Fibroblast of skin of back (primary cell): ENCODE results near the gene NDUFB3. TPM values are rescaled to one million over a fixed set of nuclear protein-coding genes. Genes with fewer than 3 reads are reported as not detected.
A peak's percentile ranks its signal among the peaks of the same experiment; 100 is the strongest.
"Not testable (repeated sequence)": the region's sequence is repeated elsewhere in the genome, so short reads cannot be mapped to it uniquely, and the experiment has no call there.

Source experiments
- DNase-seq: peaks from one replicate; pipeline ENCODE4 v3.0.0-alpha.2; 2013
- polyA plus RNA-seq, 2 experiments: library from polyadenylated mRNA; unstranded; fragments of 120-200 nt; gene quantifications; one replicate each; pipeline ENCODE4 v1.2.1, GENCODE V29; 2013; ENCODE audit not compliant: insufficient read length in 2 of 2

NDUFB3 gene
- 79.9 TPM for polyA plus RNA-seq (2013, experiment 1 of 2; ENCODE audit: insufficient read length)
- 71.2 TPM for polyA plus RNA-seq (2013, experiment 2 of 2; ENCODE audit: insufficient read length)

DNA sequence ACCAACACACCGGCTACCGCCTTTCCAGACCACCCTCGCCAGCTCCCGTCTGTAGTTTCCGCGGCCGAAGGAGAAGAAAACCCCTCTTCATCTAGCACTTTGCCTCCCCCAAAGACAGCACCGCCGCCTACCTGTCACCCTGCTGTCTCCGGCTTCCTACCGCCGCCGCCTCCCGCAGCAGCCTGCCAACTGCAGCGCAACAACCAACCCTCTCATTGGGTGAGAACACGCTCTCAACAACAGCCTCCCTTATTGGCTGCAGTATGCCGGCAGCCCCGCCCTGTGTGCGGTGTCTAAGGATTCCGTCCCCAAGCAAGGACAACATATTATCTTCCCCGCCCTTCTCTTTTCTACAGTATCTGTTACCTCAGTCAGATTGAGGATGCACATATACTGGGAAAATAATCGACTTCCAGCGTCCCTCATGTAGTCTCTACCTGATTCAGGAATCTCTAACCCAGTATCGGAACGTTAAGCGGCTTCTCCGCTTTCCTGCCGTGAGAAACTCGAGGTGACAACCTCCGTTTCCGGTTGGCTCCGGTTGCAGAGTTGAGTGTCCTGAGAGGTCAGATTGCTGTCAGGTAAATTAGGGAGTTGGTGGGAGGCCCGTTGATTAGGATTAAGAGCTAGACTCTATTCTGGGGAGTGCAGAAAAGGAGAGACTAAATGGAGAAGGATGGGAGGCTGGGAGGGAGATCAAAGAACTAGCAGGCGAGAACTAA is at the start of gene NDUFB3, which contains the start of gene HYCC2:
TSS of gene NDUFB3 (plus strand) at position 523 of the 722 bp plus-strand sequence. CDS start 6,882 bp downstream, outside the sequence.
TSS of gene HYCC2 (minus strand) at position 193 of the 722 bp plus-strand sequence. CDS start 47,662 bp downstream, outside the sequence.
- DNase-seq, result peak; percentile 91

DNA sequence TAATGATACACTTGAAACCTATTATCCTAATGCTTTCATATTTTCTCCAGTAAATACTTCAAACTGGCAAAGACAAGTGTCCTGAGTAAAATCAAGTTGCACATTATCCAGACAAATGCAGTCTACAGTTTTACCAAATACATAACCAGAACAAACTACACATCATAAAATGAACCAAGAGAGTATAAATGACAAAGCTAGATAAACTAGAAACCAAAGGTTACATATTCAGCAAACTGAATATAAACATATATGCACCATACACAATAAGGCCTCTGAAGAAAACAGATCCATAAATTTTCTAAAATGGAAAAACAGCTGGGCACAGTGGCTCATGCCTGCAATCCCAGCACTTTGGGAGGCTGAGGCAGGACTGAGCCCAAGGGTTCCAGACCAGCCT is 47.3 kb upstream of the NDUFB3 start:
- DNase-seq, result no peak

DNA sequence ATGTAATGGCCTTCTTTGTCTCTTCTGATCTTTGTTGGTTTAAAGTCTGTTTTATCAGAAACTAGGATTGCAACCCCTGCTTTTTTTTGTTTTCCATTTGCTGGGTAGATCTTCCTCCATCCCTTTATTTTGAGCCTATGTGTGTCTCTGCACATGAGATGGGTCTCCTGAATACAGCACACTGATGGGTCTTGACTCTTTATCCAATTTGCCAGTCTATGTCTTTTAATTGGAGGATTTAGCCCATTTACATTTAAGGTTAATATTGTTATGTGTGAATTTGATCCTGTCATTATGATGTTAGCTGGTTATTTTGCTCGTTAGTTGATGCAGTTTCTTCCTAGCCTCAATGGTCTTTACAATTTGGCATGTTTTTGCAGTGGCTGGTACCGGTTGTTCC is 37.4 kb upstream of the NDUFB3 start:
- DNase-seq, result not testable (repeated sequence)

DNA sequence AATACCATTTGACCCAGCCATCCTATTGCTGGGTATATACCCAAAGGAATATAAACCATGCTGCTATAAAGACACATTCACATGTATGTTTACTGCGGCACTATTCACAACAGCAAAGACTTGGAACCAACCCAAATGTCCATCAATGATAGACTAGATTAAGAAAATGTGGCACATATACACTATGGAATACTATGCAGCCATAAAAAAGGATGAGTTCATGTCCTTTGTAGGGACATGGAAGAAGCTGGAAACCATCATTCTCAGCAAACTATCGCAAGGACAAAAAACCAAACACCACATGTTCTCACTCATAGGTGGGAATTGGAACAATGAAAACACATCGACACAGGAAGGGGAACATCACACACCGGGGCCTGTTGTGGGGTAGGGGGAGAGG is 33.4 kb upstream of the NDUFB3 start:
- not testable (repeated sequence) for DNase-seq

DNA sequence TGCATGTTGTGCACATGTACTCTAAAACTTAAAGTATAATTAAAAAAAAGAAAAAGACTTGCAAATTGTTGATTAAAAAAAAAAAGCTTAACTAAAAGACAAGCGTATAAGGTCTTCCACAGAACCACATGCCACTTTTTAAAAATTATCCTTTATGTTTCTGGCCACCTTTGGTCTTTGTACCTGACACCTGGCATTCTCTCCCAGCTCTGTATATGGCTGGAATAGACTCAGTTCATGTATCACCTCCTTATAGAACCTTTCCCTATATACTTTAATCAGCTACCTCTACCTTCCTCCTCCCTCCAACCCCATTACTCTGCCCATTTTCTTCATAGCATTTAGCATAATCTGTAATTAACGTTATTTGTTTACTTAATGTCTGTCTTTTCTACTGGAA is 32.9 kb upstream of the NDUFB3 start:
- DNase-seq, result no peak

DNA sequence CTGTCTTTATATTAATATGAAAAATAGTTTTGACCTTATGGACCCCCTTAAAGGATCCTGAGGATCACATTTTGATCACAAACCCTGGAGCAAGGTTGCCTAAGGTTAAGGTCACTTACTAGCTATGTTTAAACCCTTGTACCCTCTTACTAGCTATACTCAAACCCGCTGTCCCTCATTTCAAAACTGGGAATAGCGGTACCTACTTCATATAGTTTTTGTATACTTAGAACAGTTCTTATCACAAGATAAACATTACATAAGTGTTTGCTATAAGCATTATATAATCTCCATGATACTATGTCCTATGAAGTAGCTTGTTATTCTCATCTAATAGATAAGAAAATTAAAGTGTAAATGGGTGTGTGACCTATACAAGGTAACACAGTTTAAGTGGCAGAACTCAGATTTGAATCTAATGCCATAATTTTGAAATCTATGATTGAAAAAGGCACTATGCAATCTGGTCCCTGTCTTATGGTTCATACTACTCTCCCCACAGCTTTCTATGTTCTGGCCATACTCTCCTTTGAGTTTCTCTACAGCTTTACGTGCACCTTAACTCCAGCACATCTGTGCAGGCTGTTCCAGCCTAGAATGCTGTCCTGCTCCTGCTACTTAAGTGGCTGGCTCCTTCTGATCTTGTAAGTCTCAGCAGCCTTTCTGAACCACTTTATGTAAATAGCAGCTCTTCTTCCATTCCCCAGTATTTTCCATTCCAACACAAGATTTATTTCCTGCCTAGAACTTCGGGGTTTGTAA is 30.8 kb upstream of the NDUFB3 start:
- no peak for DNase-seq

DNA sequence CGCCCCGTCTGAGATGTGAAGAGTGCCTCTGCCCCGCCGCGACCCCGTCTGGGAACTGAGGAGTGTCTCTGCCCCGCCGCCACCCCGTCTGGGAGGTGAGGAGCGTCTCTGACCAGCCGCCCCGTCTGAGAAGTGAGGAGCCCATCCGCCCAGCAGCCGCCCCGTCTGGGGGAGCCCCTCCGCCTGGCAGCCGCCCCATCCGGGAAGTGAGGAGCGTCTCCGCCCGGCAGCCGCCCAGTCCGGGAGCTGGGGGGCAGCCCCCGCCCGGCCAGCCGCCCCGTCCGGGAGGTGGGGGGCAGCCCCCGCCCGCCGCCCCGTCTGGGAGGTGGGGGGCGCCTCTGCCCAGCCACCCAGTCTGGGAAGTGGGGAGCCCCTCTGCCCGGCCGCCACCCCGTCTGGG is 29.4 kb upstream of the NDUFB3 start:
- DNase-seq, result not testable (repeated sequence)

DNA sequence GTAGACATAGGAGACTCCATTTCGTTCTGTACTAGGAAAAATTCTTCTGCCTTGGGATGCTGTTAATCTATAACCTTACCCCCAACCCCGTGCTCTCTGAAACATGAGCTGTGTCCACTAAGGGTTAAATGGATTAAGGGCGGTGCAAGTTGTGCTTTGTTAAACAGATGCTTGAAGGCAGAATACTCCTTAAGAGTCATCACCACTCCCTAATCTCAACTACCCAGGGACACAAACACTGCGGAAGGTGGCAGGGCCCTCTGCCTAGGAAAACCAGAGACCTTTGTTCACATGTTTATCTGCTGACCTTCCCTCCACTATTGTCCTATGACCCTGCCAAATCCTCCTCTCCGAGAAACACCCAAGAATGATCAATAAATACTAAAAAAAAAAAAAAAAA is 28.8 kb upstream of the NDUFB3 start:
- not testable (repeated sequence) for DNase-seq

DNA sequence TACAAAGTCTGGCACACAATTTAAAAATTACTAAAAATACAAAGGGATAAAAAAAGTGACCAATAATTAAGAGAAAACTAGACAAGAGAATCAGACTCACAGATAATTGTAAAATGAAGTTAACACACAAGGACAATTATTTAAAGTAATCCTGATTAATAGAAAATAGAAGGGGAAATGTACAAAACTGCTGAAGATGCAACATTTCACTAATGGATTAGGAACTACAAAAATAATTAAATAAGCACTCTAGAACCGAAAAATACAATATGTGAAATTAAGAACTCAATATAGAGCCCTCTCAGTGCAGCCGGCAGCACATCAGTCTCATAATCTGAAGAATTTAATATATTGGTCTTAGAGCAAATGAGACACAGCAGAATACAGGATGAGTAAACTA is 24.9 kb upstream of the NDUFB3 start:
- no peak for DNase-seq

DNA sequence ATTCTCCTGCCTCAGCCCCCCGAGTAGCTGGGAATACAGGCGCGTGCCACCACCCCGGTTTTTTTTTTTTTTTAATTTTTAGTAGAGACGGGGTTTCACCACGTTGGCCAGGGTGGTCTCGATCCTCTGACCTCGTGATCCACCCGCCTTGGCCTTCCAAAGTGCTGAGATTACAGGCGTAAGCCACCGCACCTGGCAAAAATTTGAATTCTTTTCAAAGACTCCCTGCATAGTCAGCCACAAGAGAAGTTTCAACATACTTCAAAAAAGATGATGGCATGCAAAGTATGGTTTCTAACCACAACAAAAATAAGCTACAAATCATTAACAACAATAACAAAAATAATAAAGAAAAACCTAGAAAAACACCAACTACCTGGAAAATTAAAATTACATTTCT is 22.3 kb upstream of the NDUFB3 start:
- DNase-seq, result no peak

DNA sequence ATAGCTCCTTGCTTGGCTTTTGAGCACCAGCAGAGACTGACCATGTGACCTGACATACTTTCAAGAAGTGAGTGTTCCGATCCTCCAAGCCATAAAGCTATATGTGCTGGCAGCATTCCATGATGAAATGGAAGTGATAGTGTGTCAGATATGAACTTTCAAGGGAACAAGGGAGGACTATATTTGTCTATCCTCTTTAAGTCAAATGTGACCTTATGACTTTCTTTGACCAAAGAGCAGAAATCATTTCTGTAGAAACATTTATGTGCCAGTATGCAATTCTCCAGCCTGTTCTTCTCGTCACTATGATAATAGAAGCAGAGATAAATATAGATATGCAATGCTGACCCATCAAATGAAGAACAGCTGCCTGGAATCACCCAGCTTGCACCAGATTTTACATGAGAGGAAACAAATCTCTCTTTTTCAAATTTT is 14.7 kb upstream of the NDUFB3 start:
- peak; percentile 18 for DNase-seq

DNA sequence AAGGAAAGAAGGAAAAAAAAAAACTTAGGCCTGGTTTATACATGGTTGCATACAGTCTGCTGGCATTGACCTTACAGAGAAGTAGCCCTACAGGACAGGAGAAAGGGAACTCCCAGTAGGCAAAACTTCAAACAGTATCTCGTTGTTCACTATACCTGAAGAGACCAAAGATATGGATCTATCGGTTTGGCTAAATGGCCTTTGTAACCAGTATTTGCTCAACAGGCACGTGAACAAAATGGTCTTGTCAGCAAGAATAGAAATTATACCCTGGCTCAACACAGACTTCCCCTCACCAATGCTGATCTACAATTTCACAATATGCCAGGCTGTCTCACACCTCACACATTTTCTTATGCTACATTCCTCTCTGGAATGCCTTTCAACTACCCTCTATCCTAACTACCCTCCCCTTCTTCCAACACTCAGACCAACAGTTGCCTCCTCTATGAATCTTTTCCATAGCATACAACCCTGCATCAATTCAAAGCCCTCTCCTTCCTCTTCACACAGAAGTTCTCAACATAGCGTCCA is 14.0 kb upstream of the NDUFB3 start:
- no peak for DNase-seq

DNA sequence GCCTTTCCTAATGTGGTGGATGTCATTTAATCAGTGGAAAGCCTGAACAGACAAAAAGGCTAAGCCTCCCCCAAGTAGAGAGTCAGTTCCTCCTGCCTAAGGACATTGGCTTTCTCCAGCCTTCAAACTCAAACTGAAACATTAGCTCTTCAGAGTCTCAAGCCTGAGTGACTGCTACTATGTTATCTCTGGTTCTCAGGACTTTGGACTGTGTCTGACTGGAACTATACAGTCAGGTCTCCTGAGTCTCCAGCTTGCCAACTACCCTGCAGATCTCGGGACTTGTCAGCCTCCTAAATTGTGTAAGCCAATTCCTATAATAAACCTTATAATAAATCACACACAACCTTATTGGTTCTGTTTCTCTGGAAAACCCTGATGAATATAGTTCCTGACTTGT is 12.9 kb upstream of the NDUFB3 start:
- no peak for DNase-seq

DNA sequence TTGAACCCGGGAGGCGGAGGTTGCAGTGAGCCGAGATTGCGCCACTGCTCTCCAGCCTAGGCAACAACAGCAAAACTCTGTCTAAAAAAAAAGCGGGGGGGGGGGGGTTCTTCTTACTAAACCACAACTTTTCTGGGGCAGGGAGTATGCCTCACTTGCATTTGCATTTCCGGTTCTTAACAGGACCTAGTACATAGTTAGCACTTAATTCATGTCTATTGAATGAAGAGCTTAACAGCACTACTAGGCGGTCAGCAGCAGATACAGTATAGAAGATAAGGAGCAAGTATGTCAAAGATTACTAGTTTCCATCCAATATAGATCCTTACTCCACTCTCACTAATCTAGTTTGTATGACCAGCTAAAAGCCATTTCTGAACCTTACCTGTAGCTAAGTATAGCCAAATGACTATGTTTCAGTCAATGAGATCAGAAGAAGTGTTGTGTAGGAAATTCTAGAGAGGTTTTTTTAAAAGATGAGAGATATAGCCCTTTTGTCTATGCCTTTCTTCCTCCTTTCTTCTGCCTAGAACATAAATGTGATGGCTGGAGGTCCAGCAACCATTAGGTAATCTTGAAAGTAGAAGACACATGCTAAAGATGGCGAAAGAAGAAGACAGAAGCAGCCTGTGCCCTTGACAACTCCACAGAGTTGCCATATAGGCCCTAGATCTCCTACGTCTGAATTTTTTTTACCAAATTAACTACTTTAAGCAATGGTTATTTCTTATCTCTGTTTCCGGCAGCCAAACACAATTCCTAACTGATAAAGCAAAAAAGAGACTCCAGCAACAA is 11.6 kb upstream of the NDUFB3 start:
- no peak for DNase-seq

DNA sequence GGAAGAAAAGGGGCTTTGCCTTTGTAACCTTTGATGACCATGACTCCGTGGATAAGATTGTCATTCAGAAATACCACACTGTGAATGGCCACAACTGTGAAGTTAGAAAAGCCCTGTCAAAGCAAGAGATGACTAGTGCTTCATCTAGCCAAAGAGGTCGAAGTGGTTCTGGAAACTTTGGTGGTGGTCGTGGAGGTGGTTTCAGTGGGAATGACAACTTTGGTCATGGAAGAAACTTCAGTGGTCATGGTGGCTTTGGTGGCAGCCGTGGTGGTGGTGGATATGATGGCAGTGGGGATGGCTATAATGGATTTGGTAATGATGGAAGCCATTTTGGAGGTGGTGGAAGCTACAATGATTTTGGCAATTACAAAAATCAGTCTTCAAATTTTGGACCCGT is 8.3 kb upstream of the NDUFB3 start:
- not testable (repeated sequence) for DNase-seq

DNA sequence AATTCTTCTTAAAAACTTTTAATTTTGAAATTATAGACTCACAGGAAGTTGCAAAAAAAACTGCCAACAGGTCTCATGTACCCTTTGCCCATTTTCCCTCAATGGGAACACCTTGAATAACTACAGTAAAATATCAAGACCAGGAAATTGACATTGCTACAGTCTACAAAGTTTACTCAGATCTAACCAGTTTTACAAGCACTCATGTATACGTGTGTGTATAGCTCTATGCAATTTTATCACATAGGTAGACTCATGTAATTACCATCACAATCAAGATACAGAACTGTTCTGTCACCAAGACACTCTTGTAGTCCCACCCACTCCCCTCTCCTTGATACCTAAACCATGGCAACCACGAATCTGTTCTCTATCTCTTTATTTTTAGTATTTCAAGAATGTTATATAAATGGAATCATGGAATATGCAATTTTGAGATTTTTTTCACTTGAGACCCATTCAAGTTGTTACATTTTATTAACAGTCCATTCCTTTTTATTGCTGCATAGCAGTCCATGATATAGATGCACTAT is 6.9 kb upstream of the NDUFB3 start:
- no peak for DNase-seq

DNA sequence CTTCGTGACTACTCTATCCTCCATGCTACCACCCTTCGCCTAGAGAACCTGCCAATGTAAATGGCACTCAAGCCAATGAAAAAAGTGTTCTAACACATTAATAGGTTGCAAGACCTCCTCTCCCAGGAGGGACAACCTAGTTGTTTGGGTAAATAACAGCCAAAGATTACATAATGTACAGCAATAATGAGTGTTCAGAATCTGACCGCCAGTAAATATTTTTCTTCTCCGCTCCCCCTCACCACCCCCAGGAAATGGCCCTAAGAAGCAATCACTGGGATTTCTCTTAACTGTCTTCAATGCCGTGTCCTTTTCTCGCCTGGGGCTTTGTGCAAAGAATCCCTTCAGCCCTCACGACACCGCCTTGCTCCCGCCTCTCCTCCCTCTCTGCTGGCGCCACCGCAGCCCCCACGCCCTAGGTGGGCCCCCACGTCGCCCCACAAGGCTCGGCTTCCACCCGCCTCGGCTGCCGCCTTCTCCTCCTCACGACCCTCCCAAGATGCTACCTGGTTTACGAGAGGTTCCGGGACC is 788 bp upstream of the NDUFB3 start:
- DNase-seq, result peak; percentile 6

DNA sequence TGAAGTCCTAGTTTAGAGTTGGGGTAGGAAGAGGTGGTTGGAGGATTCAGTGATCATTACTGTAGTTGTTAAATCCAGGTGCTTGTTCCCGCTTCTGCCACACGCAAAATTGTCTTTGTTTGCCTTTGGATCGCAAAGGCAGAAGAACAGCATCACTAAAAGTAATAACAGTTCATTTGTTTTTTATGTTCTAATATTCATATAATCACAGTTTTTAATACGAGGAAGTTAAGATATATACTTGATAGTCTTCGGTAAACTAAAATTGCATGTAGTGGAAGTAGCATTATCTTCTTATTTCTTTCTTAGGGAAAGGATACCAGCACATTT is 365 bp downstream of the NDUFB3 start:
- no peak for DNase-seq

DNA sequence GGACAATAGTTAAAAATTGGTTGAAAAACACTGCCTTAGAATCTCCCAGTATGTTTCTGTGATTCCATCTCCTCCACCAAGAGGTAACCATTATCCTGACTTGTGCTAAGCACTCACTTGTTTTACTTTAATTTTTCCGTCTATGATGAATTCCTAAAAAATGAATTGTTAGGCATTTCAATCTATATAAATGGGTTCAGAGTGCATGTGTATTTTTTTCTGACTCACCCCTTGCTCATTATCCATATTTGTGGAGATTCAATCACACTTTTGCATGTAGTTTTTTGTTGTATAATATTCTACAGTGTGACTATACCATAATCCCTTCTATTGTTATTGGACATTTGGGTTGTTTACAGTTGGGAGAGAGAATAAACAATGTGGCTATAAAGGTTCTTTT is 1.3 kb downstream of the NDUFB3 start:
- DNase-seq, result no peak

DNA sequence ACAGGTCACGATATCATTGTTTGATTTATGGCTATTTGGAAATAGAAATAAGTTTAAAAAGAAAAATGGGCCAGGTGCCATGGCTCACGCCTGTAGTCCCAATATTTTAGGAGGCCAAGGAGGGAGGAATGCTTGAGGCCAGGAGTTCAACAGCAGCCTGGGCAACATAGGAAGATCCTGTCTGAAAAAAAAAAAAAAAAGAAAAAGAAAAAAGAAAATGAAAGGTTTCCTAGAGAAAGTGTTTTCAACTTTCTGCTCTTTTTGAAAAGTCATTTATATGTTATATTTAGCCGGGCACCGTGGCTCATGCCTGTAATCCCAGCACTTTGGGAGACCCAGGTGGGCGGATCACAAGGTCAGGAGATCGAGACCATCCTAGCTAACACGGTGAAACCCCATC is 3.2 kb downstream of the NDUFB3 start:
- DNase-seq, result no peak

DNA sequence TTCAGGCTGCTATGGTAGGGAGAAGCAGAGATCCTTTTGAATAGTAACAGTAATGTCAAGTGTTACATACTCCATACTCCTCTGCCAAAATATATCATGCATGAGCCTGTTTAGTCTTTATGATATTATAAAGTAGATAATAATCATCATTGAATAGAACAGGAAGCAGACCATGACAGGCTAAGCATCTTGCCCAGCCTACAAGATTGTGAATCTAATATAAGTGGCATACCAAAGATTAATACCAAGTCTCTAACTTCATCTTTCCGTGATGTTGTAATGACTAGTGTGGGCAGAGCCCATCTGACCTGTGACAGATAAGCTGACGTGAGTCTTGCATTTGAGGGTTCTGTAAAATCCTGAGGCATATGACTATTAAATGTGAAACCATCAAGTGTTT is 13.1 kb downstream of the NDUFB3 start:
- no peak for DNase-seq

DNA sequence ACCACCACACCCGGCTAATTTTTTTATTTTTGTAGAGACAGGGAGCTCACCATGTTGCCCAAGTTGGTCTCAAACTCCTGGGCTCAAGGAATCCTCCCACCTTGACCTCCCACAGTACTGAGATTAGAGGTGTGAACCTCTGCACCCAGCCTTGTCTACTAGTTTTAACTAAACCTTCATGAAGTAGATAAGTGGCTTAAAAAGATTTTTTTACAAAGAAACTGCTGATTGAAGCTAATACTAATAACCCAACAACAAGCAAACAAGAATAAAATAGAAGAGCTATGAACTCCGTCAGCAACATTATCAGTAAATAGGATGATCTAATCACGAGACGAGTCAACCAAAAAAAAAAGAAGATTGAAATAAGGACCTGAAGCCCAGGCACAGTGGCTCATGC is 18.8 kb downstream of the NDUFB3 start:
- DNase-seq, result no peak
